K562 (cell line): ENCODE results near the gene PRKX. TPM values are rescaled to one million over a fixed set of nuclear protein-coding genes. Genes with fewer than 3 reads are reported as not detected.
A peak's percentile ranks its signal among the peaks of the same experiment; 100 is the strongest.

Source experiments
- ATAC-seq: fragments of 200-7000 bp; cut with Tn5 transposase; 3 replicates; pipeline ENCODE4 v1.9.1; 2020; ENCODE audit warnings: moderate library complexity
- BruUV-seq: library from RNA; stranded (reverse); fragments of 400-500 nt; replicated peaks from 2 replicates; lab custom pipeline; 2021; lab: Mats Ljungman, UMichigan
- CTCF ChIA-PET: fragments of 300-600 bp; formaldehyde crosslinking; extraction: SDS; loops from one replicate; lab custom pipeline; 2021; ENCODE audit warnings: low intra/inter-chr PET ratio; lab: Yijun Ruan, JAX
- POLR2A ChIA-PET: fragments of 300-600, 350-650 bp; sonication (Branson Sonifier 250); formaldehyde crosslinking; extraction: SDS; loops from one replicate; lab custom pipeline; 2021; ENCODE audit warnings: antibody characterized with exemption, inconsistent platforms; lab: Yijun Ruan, JAX
- DNase-seq, 4 experiments: peaks; one replicate each; pipeline versions ENCODE4 v3.0.0 to v3.0.0-alpha.2; 2011 to 2018; ENCODE audit warnings: low spot score in 3 of 4, mixed read lengths in 3 of 4; ENCODE audit errors: extremely low read depth in 1 of 4
- FAIRE-seq: peaks from 2 replicates; lab custom pipeline; 2011; peaks lifted over from hg19 to GRCh38; lab: Jason Lieb, UNC
- H2AFZ ChIP-seq: 2 replicates; pipeline ENCODE4 v1.6.0; 2011; ENCODE audit warnings: low read depth, low read length, control low read depth, inconsistent platforms
- H3K27ac ChIP-seq: fragments of 200-600 bp; 3 replicates; pipeline ENCODE4 v1.8.0; 2011; ENCODE audit warnings: low read depth, mild to moderate bottlenecking, control low read depth, inconsistent platforms, low read length, moderate library complexity, mixed read lengths; ENCODE audit errors: extremely low read depth
- H3K27me3 ChIP-seq, 2 experiments: fragments of 300-600 bp in 1 of 2; 2 replicates in 1 of 2; 3 replicates in 1 of 2; pipeline versions ENCODE4 v1.6.0 to v1.8.0; 2011; ENCODE audit warnings: inconsistent platforms in 2 of 2, low read length in 2 of 2, mild to moderate bottlenecking in 1 of 2, mixed read lengths in 1 of 2, moderate library complexity in 1 of 2; ENCODE audit not compliant: control insufficient read depth in 2 of 2, insufficient read depth in 2 of 2
- H3K36me3 ChIP-seq: fragments of 300-600 bp; 3 replicates; pipeline ENCODE4 v1.8.0; 2011; ENCODE audit warnings: mild to moderate bottlenecking, low read length, inconsistent platforms; ENCODE audit not compliant: control insufficient read depth, insufficient read depth
- H3K4me1 ChIP-seq, 2 experiments: fragments of 200-600 bp in 1 of 2; replicated peaks in 1 of 2; 2 replicates in 1 of 2; 3 replicates in 1 of 2; pipeline versions ENCODE4 v1.5.1 to v1.8.0; 2011; ENCODE audit warnings: inconsistent platforms in 2 of 2, low read length in 2 of 2, mild to moderate bottlenecking in 1 of 2, mixed read lengths in 1 of 2, moderate library complexity in 1 of 2; ENCODE audit not compliant: control insufficient read depth in 2 of 2, insufficient read depth in 2 of 2
- H3K4me2 ChIP-seq: 2 replicates; pipeline ENCODE4 v1.6.1; 2011; ENCODE audit warnings: low read length, control low read depth, inconsistent platforms, mixed read lengths; ENCODE audit not compliant: insufficient read depth
- H3K4me3 ChIP-seq: fragments of 200-600 bp; sonication (generic), shearing (Covaris generic); 2 replicates; pipeline ENCODE4 v1.5.1; 2016; ENCODE audit warnings: control low read depth, inconsistent platforms
- H3K79me2 ChIP-seq: fragments of 200-600 bp; 3 replicates; pipeline ENCODE4 v1.8.0; 2011; ENCODE audit warnings: low read length, inconsistent platforms; ENCODE audit not compliant: control insufficient read depth, insufficient read depth
- H3K9ac ChIP-seq, 2 experiments: 2 replicates each; pipeline versions ENCODE4 v1.6.0 to v1.6.1; 2011; ENCODE audit warnings: low read depth in 2 of 2, low read length in 2 of 2, control low read depth in 1 of 2, inconsistent platforms in 1 of 2, mild to moderate bottlenecking in 1 of 2, mixed read lengths in 1 of 2; ENCODE audit not compliant: insufficient read depth in 1 of 2
- H3K9me1 ChIP-seq: one replicate; pipeline ENCODE4 v1.6.0; 2011; ENCODE audit warnings: inconsistent platforms, mild to moderate bottlenecking, low read length, moderate library complexity; ENCODE audit not compliant: control insufficient read depth, insufficient read depth
- H3K9me3 ChIP-seq: replicated peaks from 2 replicates; pipeline ENCODE4 v1.5.1; 2011; ENCODE audit warnings: low read depth, low read length, inconsistent platforms; ENCODE audit not compliant: control insufficient read depth, insufficient read depth
- H4K20me1 ChIP-seq: replicated peaks from 2 replicates; pipeline ENCODE4 v1.6.1; 2011; ENCODE audit warnings: low read length, inconsistent platforms, mixed read lengths; ENCODE audit not compliant: control insufficient read depth, insufficient read depth
- CBX8 ChIP-seq: fragments of 200-600 bp; sonication (generic); IDR thresholded peaks from 2 replicates; pipeline ENCODE4 v1.6.1; 2012; ENCODE audit warnings: borderline replicate concordance, mixed run types, low read depth, mild to moderate bottlenecking, moderate library complexity, mixed read lengths, low read length, control low read depth, inconsistent platforms; ENCODE audit not compliant: poor library complexity, severe bottlenecking; ENCODE audit errors: extremely low read depth
- COPS2 ChIP-seq: fragments of 450-650 bp; conservative IDR thresholded peaks from 2 replicates; pipeline ENCODE4 v1.6.1; 2016; ENCODE audit warnings: mild to moderate bottlenecking, moderate library complexity
- HNRNPL ChIP-seq: fragments of 200-400 bp; formaldehyde crosslinking; IDR thresholded peaks from 2 replicates; pipeline ENCODE4 v1.6.1; 2017; ENCODE audit warnings: low read depth, mild to moderate bottlenecking, low read length
- MCM7 ChIP-seq, 2 experiments: fragments of 450-650 bp; IDR thresholded peaks; 2 replicates each; pipeline ENCODE4 v1.6.1; 2016 to 2018
- NFIX ChIP-seq: fragments of 250-450 bp; sonication (Bioruptor Pico); IDR thresholded peaks from 2 replicates; pipeline ENCODE4 v1.4.0; 2020; ENCODE audit warnings: low read depth, mild to moderate bottlenecking, moderate library complexity
- RBM17 ChIP-seq: fragments of 200-400 bp; formaldehyde crosslinking; IDR thresholded peaks from 2 replicates; pipeline ENCODE4 v1.6.1; 2017; ENCODE audit warnings: low read depth, mild to moderate bottlenecking, low read length, borderline replicate concordance
- RHOXF2B ChIP-seq: fragments of 250-450 bp; sonication (Bioruptor Pico); conservative IDR thresholded peaks from 2 replicates; pipeline ENCODE4 v1.5.1; 2021
- SPI1 ChIP-seq: IDR thresholded peaks from 2 replicates; pipeline ENCODE4 v1.6.1; 2011; ENCODE audit warnings: low read depth, low read length, control low read depth, borderline replicate concordance
- WHSC1 ChIP-seq: IDR thresholded peaks from one replicate; pipeline ENCODE4 v1.6.1; 2012; ENCODE audit warnings: low read length, control low read depth, inconsistent platforms
- ZNF830 ChIP-seq: fragments of 250-450 bp; sonication (Bioruptor Pico); IDR thresholded peaks from 2 replicates; pipeline ENCODE4 v1.5.0; 2021; ENCODE audit warnings: mild to moderate bottlenecking
- WGBS: fragments of 100-300 bp; shearing (Covaris generic); methylation state at CpG from one replicate; pipeline ENCODE4 v1.1.6; 2016; ENCODE audit warnings: low coverage, mixed read lengths; ENCODE audit not compliant: insufficient coverage; ENCODE audit errors: missing lambda C conversion rate; 5-methylcytosine and 5-hydroxymethylcytosine counted together
- in situ Hi-C: fragments of 300-500 bp; cut with MboI; formaldehyde crosslinking; loops from 4 replicates; pipeline ENCODE4 v1.15.0; 2018; ENCODE audit warnings: inconsistent platforms, mixed read lengths
- intact Hi-C: fragments of 100-400 bp; cut with micrococcal nuclease; formaldehyde crosslinking; loops from 2 replicates; pipeline ENCODE4 v1.14.2; 2022
- polyA plus RNA-seq, 8 experiments: library from polyadenylated mRNA; depleted of rRNA in 4 of 8; stranded (reverse) in 5 of 8; unstranded in 3 of 8; fragments of >200 nt; fragmentation: Nextera tagmentation in 2 of 8; fragmentation: Illumina TruSeq in 1 of 8; extraction: Ambion mirVana in 2 of 8; extraction: Trizol in 1 of 8; gene quantifications; 2 replicates each; pipeline versions ENCODE4 v1.2.1 to v1.2.3, GENCODE V29; 2011 to 2014; ENCODE audit warnings: inconsistent platforms in 1 of 8, missing spikeins in 1 of 8
- total RNA-seq, 7 experiments: library from RNA; depleted of rRNA in 6 of 7; stranded (reverse); fragments of >200 nt in 6 of 7; fragmentation: Illumina TruSeq in 2 of 7; extraction: Trizol in 2 of 7; gene quantifications; 2 replicates each; pipeline versions ENCODE4 v1.2.1 to v1.2.3, GENCODE V29; 2011 to 2021; ENCODE audit warnings: low replicate concordance in 1 of 7
- TF ChIP-seq, protein P1 (sequence below): IDR thresholded peaks from 3 replicates; pipeline ENCODE4 v1.6.1; 2011; ENCODE audit warnings: borderline replicate concordance, mild to moderate bottlenecking, moderate library complexity; ENCODE audit not compliant: insufficient read length; ENCODE audit errors: extremely low read depth
- TF ChIP-seq, protein P2 (sequence below): sonication (generic); formaldehyde crosslinking; IDR thresholded peaks from 2 replicates; pipeline ENCODE4 v1.5.0; 2020; ENCODE audit warnings: missing genetic modification reagents
- TF ChIP-seq, protein P3 (sequence below), 2 experiments: fragments of 450-650 bp in 1 of 2; sonication (generic) in 1 of 2; formaldehyde crosslinking in 1 of 2; IDR thresholded peaks in 1 of 2; conservative IDR thresholded peaks in 1 of 2; 2 replicates each; pipeline versions ENCODE4 v1.6.1 to v1.8.1; 2016 to 2023; ENCODE audit warnings: mild to moderate bottlenecking in 2 of 2, moderate library complexity in 2 of 2, inconsistent platforms in 1 of 2, missing genetic modification reagents in 1 of 2
- TF ChIP-seq, protein P4 (sequence below), 2 experiments: fragments of 150-350 bp in 1 of 2; IDR thresholded peaks; 2 replicates each; pipeline ENCODE4 v1.6.1; 2012 to 2016; ENCODE audit warnings: low read depth in 2 of 2, low read length in 2 of 2, mild to moderate bottlenecking in 1 of 2, moderate library complexity in 1 of 2

The PRKX gene
- total and polyA plus RNA-seq, 9 of the 15 experiments (the other 6 are each of a cell fraction or from before 2014, with no cell fraction given), result 3.3 to 29.4 (median 23.7) TPM

DNA sequence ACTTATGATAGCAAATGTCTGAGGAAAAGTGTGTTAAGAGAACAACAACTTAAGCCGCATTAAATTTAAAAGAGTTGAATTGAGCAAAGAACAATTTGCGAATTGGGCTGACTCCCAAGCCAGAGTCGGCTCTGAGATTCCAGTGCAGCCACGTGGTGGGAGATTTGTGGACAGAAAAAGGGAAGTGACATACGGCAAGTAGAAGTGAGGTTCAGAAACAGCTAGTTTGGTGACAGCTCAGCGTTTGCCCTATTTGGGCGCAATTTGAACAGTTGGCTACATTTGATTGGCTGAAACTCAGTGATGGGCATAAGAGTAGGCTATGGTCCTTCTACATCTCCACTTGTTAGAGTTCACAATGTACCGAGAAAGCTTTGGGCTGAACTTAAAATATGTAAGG lies 124.0 kb downstream of the PRKX start:
- no peaks in the 10 kb centered on the region for H3K9me3 ChIP-seq
- no TSS peak for BruUV-seq
- WGBS, result 12% methylated on average over 8 of the region's 8 CpGs
- no peaks in the 10 kb centered on the region for H3K4me1 ChIP-seq
- ATAC-seq, result no peak; the same call in 2 of the 3 replicates
- no peak overlapping the region for H2AFZ ChIP-seq
- H3K9ac ChIP-seq, result no peak overlapping the region
- DNase-seq, result no peak
- CTCF ChIA-PET, result no interaction called here
- H3K79me2 ChIP-seq, result no peaks in the 10 kb centered on the region
- no peaks in the 10 kb centered on the region for H4K20me1 ChIP-seq
- no peaks in the 10 kb centered on the region for H3K9me1 ChIP-seq
- POLR2A ChIA-PET, result no interaction called here
- H3K27ac ChIP-seq, result no peak overlapping the region
- H3K27me3 ChIP-seq, result no peaks in the 10 kb centered on the region
- no peak overlapping the region for H3K4me3 ChIP-seq
- in situ Hi-C loops (no loop called here), intact Hi-C loops (no loop called here)
- no peak overlapping the region for H3K4me2 ChIP-seq
- no peak for FAIRE-seq
- H3K36me3 ChIP-seq, result no peaks in the 10 kb centered on the region
- TF ChIP-seq, protein P1, sequence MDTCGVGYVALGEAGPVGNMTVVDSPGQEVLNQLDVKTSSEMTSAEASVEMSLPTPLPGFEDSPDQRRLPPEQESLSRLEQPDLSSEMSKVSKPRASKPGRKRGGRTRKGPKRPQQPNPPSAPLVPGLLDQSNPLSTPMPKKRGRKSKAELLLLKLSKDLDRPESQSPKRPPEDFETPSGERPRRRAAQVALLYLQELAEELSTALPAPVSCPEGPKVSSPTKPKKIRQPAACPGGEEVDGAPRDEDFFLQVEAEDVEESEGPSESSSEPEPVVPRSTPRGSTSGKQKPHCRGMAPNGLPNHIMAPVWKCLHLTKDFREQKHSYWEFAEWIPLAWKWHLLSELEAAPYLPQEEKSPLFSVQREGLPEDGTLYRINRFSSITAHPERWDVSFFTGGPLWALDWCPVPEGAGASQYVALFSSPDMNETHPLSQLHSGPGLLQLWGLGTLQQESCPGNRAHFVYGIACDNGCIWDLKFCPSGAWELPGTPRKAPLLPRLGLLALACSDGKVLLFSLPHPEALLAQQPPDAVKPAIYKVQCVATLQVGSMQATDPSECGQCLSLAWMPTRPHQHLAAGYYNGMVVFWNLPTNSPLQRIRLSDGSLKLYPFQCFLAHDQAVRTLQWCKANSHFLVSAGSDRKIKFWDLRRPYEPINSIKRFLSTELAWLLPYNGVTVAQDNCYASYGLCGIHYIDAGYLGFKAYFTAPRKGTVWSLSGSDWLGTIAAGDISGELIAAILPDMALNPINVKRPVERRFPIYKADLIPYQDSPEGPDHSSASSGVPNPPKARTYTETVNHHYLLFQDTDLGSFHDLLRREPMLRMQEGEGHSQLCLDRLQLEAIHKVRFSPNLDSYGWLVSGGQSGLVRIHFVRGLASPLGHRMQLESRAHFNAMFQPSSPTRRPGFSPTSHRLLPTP, result no peak
- TF ChIP-seq CBX8 (no peak), COPS2 (no peak), MCM7 (IDR thresholded peaks at IDR 0.05) (no peak), RHOXF2B (no peak), ZNF830 (CRISPR knock-in tag) (no peak), SPI1 (peak; percentile 95), RBM17 (no peak), WHSC1 (no peak), NFIX (CRISPR knock-in tag) (no peak), HNRNPL (no peak)
- TF ChIP-seq, protein P2, sequence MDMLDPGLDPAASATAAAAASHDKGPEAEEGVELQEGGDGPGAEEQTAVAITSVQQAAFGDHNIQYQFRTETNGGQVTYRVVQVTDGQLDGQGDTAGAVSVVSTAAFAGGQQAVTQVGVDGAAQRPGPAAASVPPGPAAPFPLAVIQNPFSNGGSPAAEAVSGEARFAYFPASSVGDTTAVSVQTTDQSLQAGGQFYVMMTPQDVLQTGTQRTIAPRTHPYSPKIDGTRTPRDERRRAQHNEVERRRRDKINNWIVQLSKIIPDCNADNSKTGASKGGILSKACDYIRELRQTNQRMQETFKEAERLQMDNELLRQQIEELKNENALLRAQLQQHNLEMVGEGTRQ (CRISPR knock-in tag), result peak; percentile 17; the same call in 1 of the 2 replicates
- TF ChIP-seq, protein P3, sequence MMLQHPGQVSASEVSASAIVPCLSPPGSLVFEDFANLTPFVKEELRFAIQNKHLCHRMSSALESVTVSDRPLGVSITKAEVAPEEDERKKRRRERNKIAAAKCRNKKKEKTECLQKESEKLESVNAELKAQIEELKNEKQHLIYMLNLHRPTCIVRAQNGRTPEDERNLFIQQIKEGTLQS (IDR thresholded peaks at IDR 0.05), result no peak
- TF ChIP-seq, protein P3 (CRISPR knock-in tag; conservative IDR thresholded peaks at IDR 0.05), result no peak
- TF ChIP-seq, protein P4, sequence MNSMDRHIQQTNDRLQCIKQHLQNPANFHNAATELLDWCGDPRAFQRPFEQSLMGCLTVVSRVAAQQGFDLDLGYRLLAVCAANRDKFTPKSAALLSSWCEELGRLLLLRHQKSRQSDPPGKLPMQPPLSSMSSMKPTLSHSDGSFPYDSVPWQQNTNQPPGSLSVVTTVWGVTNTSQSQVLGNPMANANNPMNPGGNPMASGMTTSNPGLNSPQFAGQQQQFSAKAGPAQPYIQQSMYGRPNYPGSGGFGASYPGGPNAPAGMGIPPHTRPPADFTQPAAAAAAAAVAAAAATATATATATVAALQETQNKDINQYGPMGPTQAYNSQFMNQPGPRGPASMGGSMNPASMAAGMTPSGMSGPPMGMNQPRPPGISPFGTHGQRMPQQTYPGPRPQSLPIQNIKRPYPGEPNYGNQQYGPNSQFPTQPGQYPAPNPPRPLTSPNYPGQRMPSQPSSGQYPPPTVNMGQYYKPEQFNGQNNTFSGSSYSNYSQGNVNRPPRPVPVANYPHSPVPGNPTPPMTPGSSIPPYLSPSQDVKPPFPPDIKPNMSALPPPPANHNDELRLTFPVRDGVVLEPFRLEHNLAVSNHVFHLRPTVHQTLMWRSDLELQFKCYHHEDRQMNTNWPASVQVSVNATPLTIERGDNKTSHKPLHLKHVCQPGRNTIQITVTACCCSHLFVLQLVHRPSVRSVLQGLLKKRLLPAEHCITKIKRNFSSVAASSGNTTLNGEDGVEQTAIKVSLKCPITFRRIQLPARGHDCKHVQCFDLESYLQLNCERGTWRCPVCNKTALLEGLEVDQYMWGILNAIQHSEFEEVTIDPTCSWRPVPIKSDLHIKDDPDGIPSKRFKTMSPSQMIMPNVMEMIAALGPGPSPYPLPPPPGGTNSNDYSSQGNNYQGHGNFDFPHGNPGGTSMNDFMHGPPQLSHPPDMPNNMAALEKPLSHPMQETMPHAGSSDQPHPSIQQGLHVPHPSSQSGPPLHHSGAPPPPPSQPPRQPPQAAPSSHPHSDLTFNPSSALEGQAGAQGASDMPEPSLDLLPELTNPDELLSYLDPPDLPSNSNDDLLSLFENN (IDR thresholded peaks at IDR 0.05; ENCODE audit: low read depth in 2 of 2, low read length in 2 of 2), result no peak
